CD1c-positive myeloid dendritic cell (primary cell): ENCODE data around the gene LFNG.
"Not testable (repeated sequence)": the region's sequence is repeated elsewhere in the genome, so short reads cannot be mapped to it uniquely, and the experiment has no call there.

Experiments used
- DNase-seq: peaks from one replicate; pipeline ENCODE4 v3.0.0-alpha.2; 2016; ENCODE audit errors: extremely low spot score

The LFNG gene

GRCh38 chr7:2529161-2530070, 9.8 kb downstream of the LFNG start:
- DNase-seq: peak; percentile 92

- peak; percentile 92 for DNase-seq
Measured at GRCh38 chr7:2530071-2530987, 10.8 kb downstream of the LFNG start.

- DNase-seq: not testable (repeated sequence)
Measured at GRCh38 chr7:2530994-2531795, 11.6 kb downstream of the LFNG start.

- not testable (repeated sequence) for DNase-seq
Measured at GRCh38 chr7:2531796-2532110, 12.2 kb downstream of the LFNG start.

GRCh38 chr7:2532199-2532772, 12.7 kb downstream of the LFNG start:
- not testable (repeated sequence) for DNase-seq

GRCh38 chr7:2532816-2533215, 13.2 kb downstream of the LFNG start:
- DNase-seq: not testable (repeated sequence)

- DNase-seq: not testable (repeated sequence)
Measured at GRCh38 chr7:2533566-2533965, 14.0 kb downstream of the LFNG start.

GRCh38 chr7:2534214-2534613, 14.6 kb downstream of the LFNG start:
- not testable (repeated sequence) for DNase-seq

GRCh38 chr7:2535872-2536627, 16.5 kb downstream of the LFNG start:
- not testable (repeated sequence) for DNase-seq

GRCh38 chr7:2537981-2538851, 18.6 kb downstream of the LFNG start:
- DNase-seq: no peak

- DNase-seq: no peak
Measured at GRCh38 chr7:2539031-2539911, 19.7 kb downstream of the LFNG start.

- DNase-seq: no peak
Measured at GRCh38 chr7:2540133-2540532, 20.6 kb downstream of the LFNG start.

GRCh38 chr7:2540641-2541051, 21.1 kb downstream of the LFNG start:
- DNase-seq: no peak

- no peak for DNase-seq
Measured at GRCh38 chr7:2541291-2542010, 21.9 kb downstream of the LFNG start.

- DNase-seq: no peak
Measured at GRCh38 chr7:2542011-2542915, 22.7 kb downstream of the LFNG start.

GRCh38 chr7:2542916-2543871, 23.6 kb downstream of the LFNG start:
- no peak for DNase-seq
